GM18858 (cell line): Measurements from ENCODE around the gene TGFBRAP1.

Experiments
- ATAC-seq: cut with Tn5 transposase; IDR thresholded peaks from one replicate; pipeline ENCODE4 v1.9.1; 2021; ENCODE audit not compliant: unreplicated experiment

The TGFBRAP1 gene, protein sequence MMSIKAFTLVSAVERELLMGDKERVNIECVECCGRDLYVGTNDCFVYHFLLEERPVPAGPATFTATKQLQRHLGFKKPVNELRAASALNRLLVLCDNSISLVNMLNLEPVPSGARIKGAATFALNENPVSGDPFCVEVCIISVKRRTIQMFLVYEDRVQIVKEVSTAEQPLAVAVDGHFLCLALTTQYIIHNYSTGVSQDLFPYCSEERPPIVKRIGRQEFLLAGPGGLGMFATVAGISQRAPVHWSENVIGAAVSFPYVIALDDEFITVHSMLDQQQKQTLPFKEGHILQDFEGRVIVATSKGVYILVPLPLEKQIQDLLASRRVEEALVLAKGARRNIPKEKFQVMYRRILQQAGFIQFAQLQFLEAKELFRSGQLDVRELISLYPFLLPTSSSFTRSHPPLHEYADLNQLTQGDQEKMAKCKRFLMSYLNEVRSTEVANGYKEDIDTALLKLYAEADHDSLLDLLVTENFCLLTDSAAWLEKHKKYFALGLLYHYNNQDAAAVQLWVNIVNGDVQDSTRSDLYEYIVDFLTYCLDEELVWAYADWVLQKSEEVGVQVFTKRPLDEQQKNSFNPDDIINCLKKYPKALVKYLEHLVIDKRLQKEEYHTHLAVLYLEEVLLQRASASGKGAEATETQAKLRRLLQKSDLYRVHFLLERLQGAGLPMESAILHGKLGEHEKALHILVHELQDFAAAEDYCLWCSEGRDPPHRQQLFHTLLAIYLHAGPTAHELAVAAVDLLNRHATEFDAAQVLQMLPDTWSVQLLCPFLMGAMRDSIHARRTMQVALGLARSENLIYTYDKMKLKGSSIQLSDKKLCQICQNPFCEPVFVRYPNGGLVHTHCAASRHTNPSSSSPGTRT

DNA sequence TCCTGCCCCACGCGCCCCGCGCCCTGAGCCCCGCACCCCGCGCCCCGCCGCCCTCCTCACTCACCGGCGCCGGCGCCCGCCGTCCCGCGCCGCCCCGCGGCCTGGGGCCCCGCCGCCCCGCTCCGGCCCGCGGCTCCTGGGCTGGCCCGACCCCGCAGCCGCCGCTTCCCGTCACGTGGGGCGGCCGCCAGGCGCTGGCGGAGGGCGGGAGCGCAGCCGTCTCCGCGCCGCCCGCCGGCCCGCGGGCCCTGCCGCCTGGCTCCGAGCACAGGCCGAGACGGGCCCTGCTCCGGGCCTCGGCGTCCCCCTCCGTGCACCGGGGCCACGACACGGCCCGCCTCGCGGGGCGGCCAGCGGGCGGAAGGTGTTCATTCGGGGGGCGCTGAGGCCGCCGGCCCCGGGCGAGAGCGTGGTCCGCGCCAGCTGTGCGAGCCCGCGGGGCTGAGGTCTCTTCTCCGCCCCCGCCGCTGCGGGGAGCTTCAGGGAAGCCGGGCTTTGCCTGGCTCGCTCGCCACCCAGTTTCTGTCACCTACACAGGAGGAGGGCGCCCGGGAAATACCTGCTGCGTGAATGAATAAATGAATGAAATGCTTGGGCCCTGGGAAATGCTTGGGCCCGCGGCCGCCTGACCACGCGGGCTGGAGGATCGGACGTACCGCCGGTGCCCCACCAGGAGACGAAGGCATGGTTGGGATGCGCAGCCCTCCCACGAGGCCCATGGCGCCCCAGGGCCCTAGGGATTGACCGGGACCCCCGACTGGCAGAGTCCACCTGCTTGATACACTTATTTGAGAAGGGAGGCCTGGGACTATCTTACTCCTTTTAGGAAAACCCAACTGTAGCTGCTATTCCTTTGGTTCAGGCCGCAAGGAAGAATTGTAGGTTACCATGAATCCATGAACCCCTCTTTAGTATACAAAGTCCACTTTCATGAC lies at the start of gene TGFBRAP1:
Gene TGFBRAP1 (minus strand): TSS at position 175 of the 935 bp plus-strand sequence. CDS start 21,434 bp downstream, outside the sequence.
- ATAC-seq, result peak; percentile 67

DNA sequence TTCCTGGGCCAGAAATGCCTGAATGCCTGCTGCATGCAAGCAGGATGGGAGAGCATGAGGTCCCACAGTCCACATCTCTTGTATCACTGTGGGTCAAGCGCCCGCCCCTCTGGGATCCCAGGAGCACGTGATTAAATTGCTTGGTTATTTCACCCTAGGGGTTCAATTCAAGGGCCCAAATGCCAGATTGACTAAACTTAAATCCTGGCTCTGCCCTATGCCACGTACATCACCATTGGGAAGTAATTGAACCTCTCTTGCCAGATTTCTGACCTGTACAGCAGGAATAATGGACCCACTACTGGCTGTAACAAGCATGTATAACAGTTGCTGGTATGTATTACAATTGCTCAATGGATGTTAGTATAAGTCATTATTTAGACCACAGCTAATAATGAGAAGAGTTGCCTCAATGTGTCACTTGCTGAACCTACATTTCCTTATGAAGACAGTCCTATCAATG lies 49.4 kb upstream of the TGFBRAP1 start:
- ATAC-seq, result no peak

DNA sequence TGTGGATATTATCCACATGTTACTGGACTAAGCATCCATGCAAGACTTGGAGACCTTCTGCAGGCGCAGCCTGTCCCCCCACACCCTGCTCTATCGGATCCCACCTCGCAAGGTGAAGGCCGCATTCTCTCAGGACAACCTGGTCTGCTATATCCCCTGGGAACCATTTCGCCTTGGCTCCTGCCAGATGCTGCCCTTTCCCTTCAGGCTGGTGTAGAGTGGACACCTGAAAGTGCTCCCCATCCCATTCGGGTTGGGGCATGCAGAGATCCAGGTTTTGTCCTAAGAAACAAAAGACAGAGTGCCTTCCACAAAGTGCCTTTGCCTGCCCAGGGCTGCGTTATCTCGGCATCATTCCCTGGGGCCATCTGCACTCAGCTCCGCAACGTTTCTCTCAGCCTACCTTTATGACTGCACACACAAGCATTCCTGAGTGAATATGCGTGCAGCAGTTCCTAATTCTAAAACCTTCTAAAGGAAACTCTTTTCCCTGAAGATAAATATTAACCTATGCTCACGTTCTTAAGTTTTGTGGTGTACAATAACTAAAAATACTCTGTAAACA lies 48.8 kb upstream of the TGFBRAP1 start:
- no peak for ATAC-seq

DNA sequence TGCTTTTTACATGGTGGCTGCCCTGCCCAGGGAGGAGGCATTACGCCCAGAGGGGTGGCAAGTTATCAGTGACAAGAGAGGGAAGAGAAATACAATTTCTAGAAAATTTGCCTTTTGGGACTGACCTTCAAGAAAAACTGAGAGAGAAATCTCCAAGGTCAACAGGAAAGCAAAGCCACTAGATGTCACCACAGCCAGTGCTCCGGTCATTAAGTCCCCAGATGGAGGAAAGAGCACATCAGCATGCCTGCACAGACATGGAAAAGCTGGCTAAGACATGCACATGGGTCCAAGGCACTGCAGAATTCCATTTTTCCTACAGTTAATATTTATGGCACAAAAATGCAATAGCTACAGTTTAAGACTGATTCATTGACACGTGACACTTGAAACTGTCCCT lies 48.3 kb upstream of the TGFBRAP1 start:
- no peak for ATAC-seq

DNA sequence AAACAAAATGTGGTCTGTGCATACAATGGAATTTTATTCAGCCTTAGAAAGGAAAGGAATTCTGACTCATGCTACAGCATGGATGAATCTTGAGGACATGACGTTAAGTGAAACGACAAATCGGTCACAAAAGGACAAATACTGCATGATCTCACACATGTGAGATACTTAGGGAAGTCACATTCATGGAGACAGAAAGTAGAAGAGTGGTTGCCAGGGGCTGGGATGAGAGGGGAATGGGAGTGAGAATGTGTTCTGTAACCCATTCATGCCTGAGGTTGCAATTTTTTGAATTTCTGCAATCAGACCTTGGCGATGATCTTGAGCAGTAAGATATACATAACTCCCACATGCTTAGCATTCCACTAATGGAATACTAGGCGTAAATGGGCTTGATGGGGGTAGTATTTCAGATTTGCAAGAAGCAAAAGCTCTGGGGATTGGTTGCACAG lies 47.3 kb upstream of the TGFBRAP1 start:
- ATAC-seq, result no peak

DNA sequence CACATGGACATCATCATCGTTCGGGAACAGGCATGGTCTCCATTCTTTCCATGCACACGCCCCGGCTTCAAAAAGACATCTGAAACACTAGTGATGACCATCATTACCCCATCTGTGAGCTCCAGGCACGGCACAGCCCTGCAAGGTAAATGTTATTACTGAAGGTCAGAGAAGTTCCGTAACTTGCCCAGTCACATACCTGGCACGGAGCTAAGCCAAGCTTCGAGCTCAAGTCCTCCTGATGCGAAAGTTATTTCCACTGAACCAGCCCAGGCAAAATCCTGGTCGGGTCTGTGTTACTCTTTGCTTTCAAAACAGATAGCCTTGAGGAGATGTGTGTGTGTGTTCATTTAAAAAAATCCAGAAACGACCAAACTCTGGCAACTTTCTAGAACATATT lies 46.5 kb upstream of the TGFBRAP1 start:
- no peak for ATAC-seq

DNA sequence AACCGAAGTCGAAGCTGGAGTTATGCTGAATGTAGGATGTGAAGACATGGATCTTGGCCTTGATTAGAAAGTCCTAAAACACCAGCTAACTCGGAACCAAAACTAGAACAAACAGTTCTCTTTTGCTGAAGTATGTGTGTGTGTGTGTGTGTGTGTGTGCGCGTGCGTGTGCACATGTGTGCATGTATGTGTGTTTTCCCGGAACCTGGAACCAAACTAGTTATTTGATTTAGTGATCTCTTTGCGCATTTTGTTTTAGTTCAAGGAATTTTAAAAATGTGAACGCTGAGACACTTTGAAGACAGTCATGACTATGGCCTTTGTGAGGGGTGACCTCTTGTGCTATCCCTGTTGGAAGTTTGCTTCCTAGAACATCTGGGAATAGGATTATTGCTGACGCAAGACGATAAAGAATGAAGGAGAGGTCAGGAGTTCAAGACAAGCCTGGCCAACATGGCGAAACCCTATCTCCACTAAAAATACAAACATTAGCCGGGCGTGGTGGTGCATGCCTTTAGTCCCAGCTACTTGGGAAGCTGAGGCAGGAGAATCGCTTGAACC lies 45.5 kb upstream of the TGFBRAP1 start:
- ATAC-seq, result no peak

DNA sequence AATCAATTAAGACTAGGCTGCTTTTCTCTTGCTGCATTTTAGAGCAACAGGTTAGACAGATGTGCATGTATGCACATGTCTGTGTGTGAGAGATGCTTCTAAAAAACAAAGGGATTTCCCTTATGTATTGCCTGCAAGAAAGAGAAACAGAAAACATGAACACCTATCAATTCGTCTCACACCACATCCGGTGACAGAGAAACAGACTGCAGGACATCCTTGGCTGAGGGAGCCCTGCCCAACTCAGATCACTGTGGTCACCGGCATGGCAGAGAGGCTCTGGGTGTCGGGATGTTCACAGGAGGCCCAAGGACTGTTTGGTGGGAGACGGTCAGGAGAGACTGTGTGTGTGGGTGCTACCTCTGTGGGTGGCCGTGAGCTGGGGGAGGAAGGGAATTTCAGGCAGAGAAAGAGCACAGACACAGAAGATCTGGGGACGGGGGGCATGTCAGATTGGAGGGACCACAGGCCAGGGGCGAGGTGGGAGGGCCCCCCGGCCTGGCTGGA lies 44.4 kb upstream of the TGFBRAP1 start:
- peak; percentile 90 for ATAC-seq

DNA sequence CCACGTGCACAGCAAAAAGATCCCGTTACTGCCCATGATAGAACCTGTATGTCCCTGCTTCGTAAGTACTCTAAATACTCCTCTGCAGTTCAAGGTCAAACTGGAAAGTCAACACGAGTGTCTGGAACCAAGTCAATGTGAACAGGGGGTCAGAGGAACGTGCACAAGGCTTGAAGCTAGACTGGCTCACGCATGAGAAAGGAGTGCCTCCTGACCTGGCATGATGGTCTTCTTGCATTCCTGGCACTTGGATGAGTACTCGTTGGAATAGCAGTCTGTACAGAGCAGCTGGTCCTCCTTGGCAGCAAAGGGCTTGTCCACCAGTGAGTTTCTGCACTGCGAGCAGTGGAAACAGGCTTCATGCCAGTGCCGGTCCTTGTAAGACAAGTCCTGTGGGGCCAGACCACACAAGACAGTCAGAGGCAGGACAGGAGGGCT lies 43.8 kb upstream of the TGFBRAP1 start:
- no peak for ATAC-seq

DNA sequence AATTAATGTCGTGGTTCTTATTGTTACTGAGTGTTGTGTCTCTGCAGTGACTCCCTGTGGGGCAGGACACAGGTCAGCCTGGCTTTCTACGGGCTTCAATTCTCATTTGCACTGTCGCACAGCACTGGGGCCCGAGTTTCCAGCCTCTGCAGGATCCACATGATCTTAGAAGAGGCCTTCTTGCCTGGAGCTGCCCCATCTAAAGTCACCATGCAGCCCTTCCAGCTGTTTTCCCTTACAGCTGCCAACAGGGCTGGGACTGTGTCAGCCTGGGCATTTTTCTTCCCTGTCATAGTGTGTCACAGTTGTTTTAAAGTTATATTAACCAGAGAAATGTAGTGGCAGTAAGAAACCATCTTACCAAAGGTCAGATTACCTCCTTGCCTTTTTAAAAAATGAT lies 42.3 kb upstream of the TGFBRAP1 start:
- no peak for ATAC-seq

DNA sequence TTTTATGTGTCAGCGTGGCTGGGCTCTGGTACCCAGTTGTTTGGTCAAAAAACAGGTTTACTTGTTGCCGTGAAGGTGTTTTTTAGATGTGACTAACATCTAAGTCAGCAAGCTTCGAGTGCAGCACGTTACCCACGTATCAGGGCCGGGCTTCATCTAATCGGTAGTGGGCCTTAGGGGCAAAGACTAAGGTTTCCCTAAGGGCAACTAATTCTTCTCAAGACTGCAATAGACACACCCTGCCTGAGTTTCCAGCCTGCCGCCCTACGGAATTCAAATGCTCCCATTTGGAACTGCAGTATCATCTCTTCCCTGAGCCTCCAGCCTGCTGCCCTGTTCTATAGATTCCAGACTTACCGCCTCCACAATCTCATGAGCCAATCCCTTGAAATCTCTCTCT lies 41.6 kb upstream of the TGFBRAP1 start:
- ATAC-seq, result no peak

DNA sequence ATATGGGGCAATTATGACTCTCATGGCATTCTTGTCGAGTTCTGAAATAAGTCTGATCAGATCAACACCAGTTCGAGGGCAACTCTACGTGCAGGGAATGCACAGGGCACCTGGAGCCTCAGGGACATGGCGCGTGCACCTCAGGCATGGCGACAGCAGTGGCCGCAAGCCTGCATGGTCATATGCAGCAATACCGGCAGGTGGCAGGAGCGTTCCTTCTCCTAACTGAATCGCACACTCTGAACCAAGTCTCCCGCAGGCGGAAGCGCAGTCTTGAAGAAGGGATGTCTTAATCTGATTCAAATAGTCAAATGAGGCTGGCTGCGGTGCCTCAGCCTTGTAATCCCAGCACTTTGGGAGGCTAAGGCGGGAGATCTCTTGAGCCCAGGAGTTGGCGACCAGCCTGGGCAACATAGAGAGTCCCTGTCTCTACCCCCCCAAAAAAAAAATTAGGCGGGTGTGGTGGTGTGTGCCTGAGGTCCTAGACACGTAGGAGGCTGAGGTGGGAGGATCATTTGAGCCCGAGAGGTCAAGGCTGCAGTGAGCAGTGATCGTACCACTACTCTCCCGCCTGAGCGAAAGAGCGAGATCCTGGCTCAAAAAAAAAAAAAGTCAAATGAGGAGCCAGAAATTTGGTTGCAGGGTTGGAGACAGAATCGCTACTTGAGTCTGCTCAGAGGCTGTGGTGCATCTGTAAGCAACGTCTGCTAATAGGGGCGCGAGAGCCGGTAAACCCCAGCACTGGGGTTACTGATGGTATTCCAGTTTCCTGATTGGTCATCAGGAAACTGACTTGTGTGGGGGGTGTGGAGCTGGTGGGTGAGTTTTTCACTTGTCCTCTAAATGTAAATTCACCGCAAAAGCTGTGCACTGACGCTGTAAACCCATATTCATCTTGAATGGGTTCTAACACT lies 40.5 kb upstream of the TGFBRAP1 start:
- peak; percentile 91 for ATAC-seq

DNA sequence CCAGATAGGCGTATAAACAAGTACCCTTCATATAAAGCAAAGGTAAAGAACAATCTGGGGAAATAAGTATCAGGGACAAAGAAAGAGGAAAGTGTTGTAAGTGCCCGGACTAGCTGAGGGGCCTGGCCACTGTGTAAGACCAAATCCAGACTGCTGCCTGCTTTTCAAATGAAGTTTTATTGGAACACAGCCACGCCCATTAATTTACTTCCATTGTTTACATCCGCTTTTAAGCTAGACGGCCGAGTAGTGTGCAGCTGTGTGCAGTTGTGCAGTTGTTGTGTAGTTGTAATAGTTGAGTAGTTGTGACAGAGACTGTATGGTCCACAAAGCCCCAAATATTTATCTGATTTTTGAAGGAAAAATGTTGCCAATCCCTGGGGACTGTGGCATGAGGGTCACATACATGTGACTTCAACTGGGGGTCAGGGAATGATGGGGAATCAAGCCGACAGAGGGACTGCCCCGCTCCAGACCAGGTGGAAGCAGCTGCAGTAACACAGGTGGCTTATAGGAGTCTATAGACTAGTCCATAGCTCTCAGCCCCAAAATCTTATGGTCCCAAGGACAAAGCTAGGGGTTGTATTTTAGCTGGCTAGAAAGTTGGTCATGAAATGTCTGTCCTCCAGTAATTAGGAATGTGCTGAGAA lies 39.3 kb upstream of the TGFBRAP1 start:
- no peak for ATAC-seq

DNA sequence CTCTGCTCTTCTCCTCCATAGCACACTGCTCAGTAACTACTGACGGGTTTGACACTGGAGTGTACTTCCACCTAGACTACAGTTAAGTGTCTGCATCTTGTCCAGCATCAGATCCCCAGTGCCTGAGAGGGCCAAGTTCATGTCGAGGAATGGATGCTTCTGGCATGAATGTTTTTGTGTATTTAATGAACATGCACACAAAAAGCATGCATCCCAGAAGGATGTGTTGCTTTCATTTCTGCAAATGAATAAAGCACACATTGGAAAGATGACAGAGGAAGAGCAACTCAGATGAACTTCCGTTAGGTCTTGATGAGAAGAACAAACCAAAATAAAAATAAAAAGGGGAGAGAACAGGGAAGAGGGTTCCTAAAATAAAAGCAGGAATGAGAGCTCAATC lies 35.7 kb upstream of the TGFBRAP1 start:
- ATAC-seq, result no peak

DNA sequence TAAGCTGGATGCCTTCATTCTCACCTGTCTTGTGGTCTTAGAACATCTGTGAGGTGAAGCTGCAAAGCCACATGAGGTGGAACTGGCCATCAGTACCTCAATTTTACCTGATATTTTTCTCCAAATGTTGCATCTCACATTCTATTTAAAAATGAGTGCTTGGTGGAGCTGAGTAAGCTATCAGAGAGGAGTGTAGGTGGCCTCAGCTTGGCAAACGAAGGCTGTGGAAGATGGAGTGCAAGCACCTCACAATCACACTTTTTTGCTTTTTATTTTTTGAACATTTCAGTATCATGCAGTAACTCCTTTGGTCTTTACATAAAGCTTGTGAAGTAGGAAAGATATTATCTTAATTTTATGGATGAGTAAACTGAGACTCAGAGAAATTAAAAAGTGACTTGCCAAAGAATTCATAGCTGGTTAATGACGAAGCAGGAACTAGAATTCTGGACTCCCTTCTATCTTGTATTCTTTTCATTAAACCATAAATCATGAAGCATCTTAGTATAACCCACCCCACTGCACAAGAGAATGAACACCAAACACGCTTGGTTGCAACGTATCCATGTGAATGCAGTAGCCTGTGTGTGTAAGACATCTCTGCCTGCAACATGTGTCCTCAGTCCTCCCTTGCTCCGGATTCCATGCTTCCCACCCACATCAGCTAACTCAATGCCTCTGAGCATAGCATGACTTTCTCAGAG lies 35.1 kb upstream of the TGFBRAP1 start:
- ATAC-seq, result no peak

DNA sequence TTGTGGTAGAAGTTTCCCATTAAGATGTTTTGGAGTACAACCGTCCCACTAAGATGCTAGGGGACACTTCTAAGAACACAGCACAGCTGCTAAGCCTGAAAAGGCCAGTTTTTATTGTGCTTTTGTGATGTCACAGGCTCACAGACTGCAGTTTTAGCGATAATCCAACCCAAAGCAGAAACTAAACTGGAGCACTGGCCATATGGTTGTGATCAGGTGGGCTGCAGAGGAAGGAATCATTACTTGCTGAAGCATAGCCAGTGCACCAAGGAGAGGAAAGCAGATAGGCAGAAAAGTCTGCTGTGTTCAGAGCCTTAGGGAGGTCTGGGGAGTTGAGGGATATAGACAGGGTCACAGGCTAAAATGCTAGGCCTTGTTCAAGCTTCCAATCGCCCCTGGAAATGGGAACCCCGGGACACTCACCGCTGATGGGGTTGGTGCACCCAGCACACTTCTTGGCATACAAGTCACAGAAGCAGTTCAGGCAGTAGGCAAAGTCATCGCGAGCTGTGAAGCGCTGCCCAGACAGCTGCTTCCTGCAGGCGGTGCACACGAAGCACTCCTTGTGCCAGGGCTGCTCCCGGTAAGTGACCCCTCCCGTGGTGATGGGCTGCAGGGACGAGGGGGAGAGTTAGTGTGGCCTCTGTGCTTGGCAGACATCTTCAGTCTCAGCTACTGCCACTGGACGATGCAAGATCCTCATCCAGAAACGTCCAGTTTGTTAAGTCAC lies 33.5 kb upstream of the TGFBRAP1 start:
- ATAC-seq, result no peak
